Upper lobe of left lung (tissue), 4 donors: ENCODE data around the gene AGAP1.

Experiments used
- CTCF ChIP-seq, 6 experiments: fragments of 450-650 bp in 4 of 6; fragments of 200-600 bp in 2 of 6; sonication (generic) in 2 of 6; IDR thresholded peaks; one replicate each; pipeline ENCODE4 v1.5.1; 2016 to 2019; ENCODE audit warnings: antibody characterized with exemption in 6 of 6
- POLR2AphosphoS5 ChIP-seq, 2 donors: sonication (generic); formaldehyde crosslinking; IDR thresholded peaks; one replicate each; pipeline ENCODE4 v1.5.1; 2017; ENCODE audit warnings: antibody characterized with exemption in 2 of 2

- TF ChIP-seq CTCF (IDR thresholded peaks at IDR 0.05) = no peak
- TF ChIP-seq POLR2AphosphoS5 (IDR thresholded peaks at IDR 0.05) = no peak
Observed at GRCh38 chr2:235600406-235600805, 106.6 kb downstream of the AGAP1 start.
